COR-L47 (cell line): ENCODE results near the gene NBEA.
"Not testable (repeated sequence)": the region's sequence is repeated elsewhere in the genome, so short reads cannot be mapped to it uniquely, and the experiment has no call there.

Experiments used
- DNase-seq: peaks from one replicate; lab custom pipeline; 2025; lab: John Stamatoyannopoulos, UW

NBEA gene

GRCh38 chr13:35058585-35058984 lies 116.5 kb downstream of the NBEA start:
- not testable (repeated sequence) for DNase-seq

- no peak for DNase-seq
These were observed 144.6 kb downstream of the NBEA start for GRCh38 chr13:35086667-35087066.

DNA sequence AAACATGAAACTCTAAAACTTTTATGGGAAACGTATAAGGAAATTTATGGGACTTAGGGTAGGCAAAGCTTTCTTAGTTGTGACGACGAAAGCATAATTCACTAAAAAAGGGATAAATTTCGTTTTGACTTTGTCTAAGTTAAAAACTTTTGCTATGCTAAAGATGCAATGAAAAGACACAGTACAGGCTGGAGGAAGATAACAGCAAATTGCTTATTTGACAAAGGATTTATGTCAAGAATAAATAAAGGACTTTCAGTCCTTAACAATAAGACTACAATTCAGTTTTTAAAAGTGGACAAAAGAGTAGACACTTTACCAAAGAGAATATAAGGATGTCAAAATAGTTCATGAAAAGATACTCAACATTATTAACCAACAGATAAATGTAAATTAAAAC lies 150.2 kb downstream of the NBEA start:
- DNase-seq = no peak

DNA sequence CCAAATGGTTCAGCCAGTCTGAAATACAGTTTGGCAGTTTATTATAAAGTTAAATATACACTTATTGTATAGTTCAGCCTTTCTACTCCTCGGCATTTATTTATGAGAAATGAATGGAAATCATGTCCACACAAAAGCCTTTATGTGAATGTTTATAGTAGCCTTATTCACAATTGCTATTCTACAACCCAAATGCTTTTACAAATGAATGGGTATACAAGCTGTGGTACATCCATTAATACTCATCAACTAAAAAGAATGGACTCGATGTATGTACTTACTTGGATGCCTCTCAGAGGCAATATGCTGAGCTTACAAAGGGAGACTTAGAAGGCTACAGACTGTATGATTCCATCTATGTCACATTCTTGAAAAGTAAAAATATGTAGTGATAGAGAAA lies 150.7 kb downstream of the NBEA start:
- no peak for DNase-seq

- DNase-seq = no peak
These were observed 151.3 kb downstream of the NBEA start for GRCh38 chr13:35093356-35093755.

DNA sequence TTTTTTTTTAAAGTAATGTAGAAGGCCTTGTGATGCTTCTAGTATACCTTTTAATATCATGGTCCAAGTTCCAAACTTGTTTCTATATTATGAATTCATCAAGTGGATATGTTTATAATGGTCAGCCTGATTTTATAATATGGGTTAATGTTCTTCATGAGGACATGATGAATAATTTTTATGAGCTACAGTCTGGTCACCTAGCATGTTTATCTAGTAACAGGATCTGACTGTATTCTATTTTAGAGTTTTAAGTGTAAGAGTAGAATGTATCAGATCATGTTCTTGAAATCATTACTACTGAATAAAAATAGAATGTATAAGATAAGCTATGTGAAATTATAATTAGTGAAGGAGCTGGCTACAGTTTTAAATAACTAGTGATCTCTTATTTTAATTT lies 164.7 kb downstream of the NBEA start:
- not testable (repeated sequence) for DNase-seq

DNA sequence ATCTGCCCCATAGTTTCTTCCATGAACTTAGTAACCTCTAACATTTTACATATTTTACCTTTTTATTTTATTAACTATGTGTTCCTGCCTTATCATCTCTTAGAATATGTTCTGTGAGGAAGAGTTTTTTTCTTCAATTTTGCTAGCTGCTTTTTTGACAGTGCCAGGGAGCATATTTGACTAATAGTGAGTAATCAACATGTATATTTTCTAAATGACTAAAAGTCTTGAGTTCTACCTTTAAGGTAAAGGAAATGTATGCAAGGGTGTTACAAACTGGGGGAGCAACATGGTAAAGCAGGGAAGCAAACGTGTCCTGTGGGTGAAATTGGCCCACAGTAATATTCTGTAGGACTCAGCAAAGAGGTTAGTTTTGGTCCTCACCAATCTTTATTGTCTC lies 165.5 kb downstream of the NBEA start:
- DNase-seq = no peak

DNA sequence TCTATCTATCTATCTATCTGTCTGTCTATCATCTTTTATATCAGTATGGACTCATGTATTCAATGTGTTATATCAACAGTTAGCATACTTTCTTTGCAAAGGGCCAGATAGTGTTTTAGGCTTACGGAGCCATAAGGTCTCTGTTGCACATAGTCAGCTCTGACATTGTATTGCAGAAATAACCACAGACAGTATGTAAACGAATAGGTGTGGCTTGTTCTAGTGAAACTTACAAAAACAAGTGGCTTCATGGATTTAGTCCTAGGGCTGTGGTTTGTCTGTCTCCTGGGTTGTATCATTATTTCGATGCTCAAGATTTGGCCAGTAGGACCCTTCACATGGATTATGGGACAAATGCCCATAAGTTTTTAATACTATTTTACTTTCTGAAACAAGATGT lies 171.5 kb downstream of the NBEA start:
- not testable (repeated sequence) for DNase-seq

DNA sequence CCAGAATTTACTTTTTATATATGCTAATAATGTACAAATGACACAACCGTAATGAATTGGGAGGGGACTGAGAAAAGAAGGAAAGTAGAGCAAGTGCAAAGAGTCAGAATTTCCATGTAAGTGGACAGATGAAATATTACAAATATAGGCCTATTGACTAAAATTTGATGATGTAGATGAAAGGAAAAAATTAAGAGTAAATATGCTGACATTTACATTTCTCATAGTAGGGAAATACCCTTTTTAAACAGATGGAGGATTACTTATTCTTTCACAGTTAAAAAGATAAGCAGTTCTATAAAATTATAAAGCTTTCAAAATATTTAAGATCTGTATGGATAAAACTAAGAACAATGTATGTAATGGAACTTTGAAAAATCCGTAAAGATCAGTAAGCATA lies 185.4 kb downstream of the NBEA start:
- DNase-seq = no peak

DNA sequence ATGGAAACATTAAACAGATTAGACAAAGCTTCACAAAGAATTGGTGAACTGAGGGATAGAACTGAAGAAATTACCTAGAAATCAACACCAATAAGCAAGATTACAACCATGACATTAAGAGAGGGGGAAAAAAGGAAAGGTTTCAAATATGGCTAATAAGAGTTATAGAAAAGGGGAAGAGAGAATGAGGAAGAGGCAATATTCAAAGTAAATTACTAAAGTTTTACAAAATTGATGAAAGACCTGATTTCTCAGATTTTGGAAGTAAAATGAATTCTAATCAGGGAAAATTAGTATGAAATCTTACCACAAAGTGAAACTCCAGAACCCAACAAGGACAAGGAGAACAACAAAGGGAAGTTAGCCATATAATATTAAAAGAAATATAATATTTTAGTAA lies 187.4 kb downstream of the NBEA start:
- no peak for DNase-seq

GRCh38 chr13:35131471-35131870 lies 189.4 kb downstream of the NBEA start:
- no peak for DNase-seq

DNA sequence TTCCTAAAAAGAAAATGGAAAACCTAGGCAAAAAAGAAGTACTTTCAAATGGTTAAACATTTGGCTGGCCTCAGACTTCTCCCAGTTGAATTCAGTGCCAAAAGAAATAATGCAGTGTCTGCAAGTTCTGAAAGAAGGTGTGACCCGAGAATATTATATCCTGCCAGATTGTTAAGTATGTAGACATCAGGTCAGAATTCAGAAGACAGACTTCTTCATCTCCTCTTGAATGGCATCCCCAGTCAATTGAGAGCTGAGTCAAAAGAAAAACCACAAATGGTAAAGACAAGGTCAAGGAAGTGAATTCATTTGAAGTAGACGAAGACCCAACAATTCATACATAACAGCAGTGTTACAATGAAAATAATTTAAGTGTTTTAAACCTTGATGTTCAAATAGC lies 194.5 kb downstream of the NBEA start:
- no peak for DNase-seq

DNA sequence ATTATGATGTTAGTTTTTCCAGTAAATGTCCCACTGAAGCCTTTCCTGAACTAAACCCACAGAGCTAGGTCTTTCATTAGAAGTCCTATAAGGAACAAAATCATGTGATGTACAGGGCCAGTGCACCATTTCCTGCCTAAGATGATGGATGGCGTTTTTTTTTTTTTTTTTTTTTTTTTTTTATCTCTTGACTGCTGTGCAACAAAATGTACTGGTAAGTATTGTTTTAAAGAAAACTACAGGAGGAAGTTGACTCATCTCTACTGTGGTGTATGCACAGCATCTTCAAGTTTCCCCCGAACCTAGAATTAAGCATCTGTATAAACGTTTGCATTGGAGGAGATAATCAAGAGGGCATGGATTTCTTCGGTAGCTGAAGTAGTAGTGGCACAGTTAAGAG lies 197.5 kb downstream of the NBEA start:
- DNase-seq = no peak

- DNase-seq = no peak
These were observed 198.3 kb downstream of the NBEA start for GRCh38 chr13:35140321-35140720.

- no peak for DNase-seq
These were observed 198.8 kb downstream of the NBEA start for GRCh38 chr13:35140831-35141230.

DNA sequence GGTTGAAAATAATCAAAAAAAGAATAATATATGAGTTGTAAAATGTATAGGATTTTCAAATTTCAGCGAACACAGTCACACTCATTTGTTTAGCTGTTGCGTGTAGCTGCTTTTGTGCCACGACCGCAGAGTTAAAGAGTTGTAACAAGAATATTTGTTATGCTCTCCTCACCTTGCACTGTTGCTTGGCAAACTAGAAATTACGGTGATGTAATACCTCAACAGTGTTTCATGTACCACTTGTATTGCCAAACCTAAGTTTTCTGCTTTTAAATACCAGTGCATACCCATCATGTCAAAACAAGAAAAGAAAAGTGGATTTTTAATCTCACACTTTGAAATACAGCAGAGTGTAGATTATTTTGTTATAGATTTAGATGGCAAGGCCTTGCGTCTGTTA lies 201.1 kb downstream of the NBEA start:
- DNase-seq = no peak

- DNase-seq = no peak
These were observed 202.3 kb downstream of the NBEA start for GRCh38 chr13:35144166-35144890.

DNA sequence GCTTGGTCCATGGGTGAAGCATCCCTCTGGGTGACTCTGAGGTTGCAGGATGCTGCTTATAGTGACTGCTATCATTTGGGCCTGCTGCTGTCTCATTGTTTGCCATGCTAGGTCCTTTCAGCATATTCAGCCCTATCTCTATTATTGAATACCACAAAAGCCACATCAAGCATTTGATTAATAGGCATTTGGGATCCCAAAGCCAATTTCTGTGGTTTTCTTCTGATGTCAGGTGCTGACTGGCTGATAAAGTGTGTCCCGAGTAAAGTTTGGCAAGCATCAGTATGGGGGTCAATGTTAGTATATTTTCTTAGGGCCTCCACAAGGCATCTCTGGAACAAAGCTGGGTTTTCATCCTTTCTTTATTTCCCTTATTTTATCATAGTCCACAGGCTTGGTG lies 204.6 kb downstream of the NBEA start:
- no peak for DNase-seq

GRCh38 chr13:35157143-35157755 lies 215.2 kb downstream of the NBEA start:
- DNase-seq = peak; percentile 54

DNA sequence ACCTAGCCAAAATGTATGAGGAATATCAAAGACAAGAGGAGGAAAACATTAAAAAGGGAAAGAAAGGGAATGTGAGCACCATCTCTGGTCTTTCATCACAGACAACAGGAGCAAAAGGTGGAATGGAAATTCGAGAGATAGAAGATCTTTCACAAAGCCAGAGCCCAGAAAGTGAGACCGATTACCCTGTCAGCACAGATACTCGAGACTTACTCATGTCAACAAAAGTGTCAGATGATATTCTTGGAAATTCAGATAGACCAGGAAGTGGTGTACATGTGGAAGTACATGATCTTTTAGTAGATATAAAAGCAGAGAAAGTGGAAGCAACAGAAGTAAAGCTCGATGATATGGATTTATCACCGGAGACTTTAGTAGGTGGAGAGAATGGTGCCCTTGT lies 217.0 kb downstream of the NBEA start:
- DNase-seq = no peak

DNA sequence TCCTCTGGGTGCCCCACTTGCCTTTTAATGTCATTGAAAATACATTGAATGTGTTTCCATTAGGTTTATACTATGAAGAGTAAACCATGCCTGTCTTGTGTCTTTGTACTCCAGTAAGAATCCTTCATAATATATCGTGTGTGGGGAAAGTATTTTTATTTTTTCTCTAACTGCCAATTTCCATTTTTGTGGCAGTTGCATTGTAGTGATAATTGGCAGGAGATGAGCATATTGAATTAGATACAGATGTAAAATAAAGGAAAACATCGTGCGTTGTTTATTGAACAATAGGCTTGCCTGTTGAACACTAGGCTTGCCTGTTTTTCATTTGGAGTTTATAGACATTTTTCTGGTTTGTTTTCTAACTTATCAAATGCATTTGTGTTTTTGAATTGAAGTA lies 218.8 kb downstream of the NBEA start:
- no peak for DNase-seq

DNA sequence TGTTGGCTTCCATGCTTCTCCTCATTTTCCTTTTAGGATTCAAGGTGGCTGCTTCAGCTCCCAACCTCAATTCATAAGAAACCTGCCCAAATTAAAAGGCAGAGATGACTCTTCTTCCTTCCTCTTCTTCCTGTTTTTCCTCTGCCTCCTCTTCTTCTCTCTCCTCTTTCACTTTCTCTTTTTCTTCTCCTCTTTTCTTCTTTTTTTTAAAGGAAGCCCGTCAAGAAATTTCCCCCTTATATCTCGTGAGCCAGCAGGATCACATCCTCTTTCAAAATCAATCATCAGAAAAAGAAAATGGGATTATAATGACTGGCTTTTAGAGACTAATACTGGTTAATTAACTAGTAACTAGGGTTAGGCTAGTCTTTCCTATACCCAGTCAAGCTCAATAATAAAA lies 220.3 kb downstream of the NBEA start:
- DNase-seq = no peak

- no peak for DNase-seq
These were observed 221.6 kb downstream of the NBEA start for GRCh38 chr13:35163674-35164073.

DNA sequence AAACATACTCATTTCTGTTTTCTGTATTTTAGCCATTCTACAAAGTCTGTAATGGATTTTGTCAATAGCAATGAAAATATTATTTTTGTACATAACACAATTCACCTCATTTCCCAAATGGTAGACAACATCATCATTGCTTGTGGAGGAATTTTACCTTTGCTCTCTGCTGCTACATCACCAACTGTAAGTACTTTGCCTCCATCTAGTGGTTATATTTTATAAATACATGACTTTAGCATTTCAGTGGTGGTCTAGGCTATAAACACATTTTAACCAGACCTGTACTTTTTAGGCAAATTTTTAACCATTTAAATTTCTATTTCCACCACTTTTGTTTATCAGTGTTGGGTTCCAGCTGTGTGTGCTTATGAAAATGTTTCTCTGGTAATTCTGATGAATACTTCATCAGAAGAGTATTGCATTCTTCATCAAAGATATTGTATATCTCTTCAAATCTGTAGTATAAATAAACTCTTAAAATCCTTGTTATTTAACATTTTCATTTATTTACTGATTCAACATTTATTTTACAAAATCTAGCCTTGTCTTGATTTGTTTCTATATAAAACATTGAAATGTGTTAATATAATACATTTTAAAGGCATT lies 222.4 kb downstream of the NBEA start:
- peak; percentile 33 for DNase-seq
